ENCODE measurements around the gene CARD14.

Gene CARD14

GRCh38 chr17:80169784-80170500, at the start of gene CARD14:
Gene CARD14, plus strand, starts transcription at chr17:80170030. Its CDS starts 11,409 bp downstream, at chr17:80181439.
- DNase-seq = no peak

GRCh38 chr17:80122026-80122575, 47.7 kb upstream of the CARD14 start:
- DNase-seq = no peak

GRCh38 chr17:80122926-80123505, 46.8 kb upstream of the CARD14 start:
- DNase-seq = no peak

- DNase-seq = no peak
Observed at GRCh38 chr17:80123791-80124190, 46.0 kb upstream of the CARD14 start.

GRCh38 chr17:80124351-80124981, 45.4 kb upstream of the CARD14 start:
- no peak for DNase-seq

GRCh38 chr17:80125656-80126448, 44.0 kb upstream of the CARD14 start:
- DNase-seq = no peak

- no peak for DNase-seq
Observed at GRCh38 chr17:80126449-80126715, 43.4 kb upstream of the CARD14 start.

GRCh38 chr17:80129006-80129565, 40.7 kb upstream of the CARD14 start:
- DNase-seq = no peak

GRCh38 chr17:80130992-80131391, 38.8 kb upstream of the CARD14 start:
- DNase-seq = no peak

- DNase-seq = no peak
Observed at GRCh38 chr17:80132906-80133625, 36.8 kb upstream of the CARD14 start.

GRCh38 chr17:80133626-80133970, 36.2 kb upstream of the CARD14 start:
- no peak for DNase-seq

GRCh38 chr17:80137131-80137530, 32.7 kb upstream of the CARD14 start:
- no peak for DNase-seq

- DNase-seq = no peak
Observed at GRCh38 chr17:80138856-80139426, 30.9 kb upstream of the CARD14 start.

- DNase-seq = no peak
Observed at GRCh38 chr17:80141463-80142165, 28.2 kb upstream of the CARD14 start.

GRCh38 chr17:80142929-80143328, 26.9 kb upstream of the CARD14 start:
- no peak for DNase-seq

GRCh38 chr17:80145076-80146075, 24.5 kb upstream of the CARD14 start:
- DNase-seq = peak; percentile 22

GRCh38 chr17:80146121-80147034, 23.5 kb upstream of the CARD14 start:
- peak; percentile 30 for DNase-seq

- DNase-seq = peak; percentile 98
Observed at GRCh38 chr17:80147035-80147822, 22.6 kb upstream of the CARD14 start, which contains the start of gene EIF4A3. Gene EIF4A3, minus strand, starts transcription at chr17:80147128. Its CDS starts 167 bp downstream, at chr17:80146961.

Data from CD4-positive, alpha-beta T cell treated with Interleukin-21 for 1 hour (primary cell).